Pons (tissue), 1 donor: ENCODE results near the gene EYA2.

Source experiments
- DNase-seq: peaks from one replicate; pipeline ENCODE4 v3.0.0-alpha.2; 2016; ENCODE audit warnings: low spot score

EYA2 gene

GRCh38 chr20:46979603-46980241, 85.1 kb downstream of the EYA2 start:
- DNase-seq: no peak

GRCh38 chr20:46981184-46981583, 86.5 kb downstream of the EYA2 start:
- no peak for DNase-seq

- no peak for DNase-seq
These were observed 88.8 kb downstream of the EYA2 start for GRCh38 chr20:46983466-46983865.

DNA sequence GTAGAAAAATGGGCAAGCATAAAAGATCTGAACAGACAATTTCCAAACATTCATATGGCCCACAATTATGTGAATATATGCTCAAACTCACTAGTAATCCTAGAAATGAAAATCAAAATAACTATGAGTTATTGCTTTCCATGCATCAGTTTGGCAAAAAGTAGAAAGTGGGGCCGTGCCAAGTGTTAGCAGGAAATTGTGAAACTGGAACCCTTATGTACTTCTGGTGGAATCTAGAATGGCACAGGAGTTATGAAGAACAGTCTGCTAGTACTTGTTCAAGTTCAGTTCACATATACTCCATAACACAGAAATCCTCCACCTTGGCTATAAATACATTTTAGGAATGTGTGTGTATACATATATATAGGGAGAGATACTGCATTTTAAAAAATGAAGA, 89.8 kb downstream of the EYA2 start:
- no peak for DNase-seq

DNA sequence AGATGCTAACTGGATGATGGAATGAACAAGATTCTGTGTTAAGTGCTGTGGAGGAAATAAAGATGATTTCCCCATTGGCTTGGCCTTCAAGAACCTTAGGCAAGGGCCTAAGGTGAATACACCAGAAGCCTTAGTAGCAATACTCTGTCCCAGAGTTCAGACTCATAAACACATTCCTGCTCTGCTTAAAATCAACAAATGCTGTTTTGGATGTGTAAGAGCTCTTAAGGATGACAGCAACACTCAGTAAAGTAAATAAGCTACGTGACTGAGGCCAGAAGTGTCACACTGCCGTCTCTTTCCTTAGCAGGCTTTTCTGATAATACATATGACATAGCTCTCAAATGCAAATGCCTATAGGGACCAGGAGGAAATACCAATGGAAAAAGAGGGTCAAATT, 90.6 kb downstream of the EYA2 start:
- no peak for DNase-seq

- no peak for DNase-seq
These were observed 91.0 kb downstream of the EYA2 start for GRCh38 chr20:46985671-46986070.

- DNase-seq: no peak
These were observed 92.4 kb downstream of the EYA2 start for GRCh38 chr20:46987001-46987400.

DNA sequence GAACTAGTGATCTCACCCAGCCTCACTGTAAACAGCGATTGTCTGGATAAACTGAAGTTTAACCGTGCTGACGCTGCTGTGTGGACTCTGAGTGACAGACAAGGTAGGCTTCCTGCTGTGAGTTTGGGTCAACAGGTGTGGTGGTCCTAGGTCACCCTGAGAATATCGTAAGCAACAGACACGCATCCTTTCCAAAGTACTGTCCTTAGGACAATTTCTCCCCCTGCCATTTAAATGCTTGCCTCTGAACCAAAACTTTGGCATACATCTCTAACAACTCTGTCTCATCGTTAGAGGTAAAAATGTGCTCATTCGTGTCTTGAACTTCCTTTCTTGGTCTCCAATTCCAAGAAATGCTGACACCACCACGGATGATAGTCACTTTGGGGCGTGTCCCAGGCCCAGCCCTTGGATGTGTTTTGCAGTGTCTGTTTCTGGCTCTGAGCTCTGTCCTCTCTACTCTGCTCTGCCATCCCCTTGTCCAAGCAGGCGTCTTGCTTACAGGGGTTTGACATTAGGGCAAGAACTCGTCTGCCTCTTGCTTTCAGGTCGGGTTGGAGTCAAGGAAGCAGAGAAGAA, 95.5 kb downstream of the EYA2 start:
- no peak for DNase-seq

DNA sequence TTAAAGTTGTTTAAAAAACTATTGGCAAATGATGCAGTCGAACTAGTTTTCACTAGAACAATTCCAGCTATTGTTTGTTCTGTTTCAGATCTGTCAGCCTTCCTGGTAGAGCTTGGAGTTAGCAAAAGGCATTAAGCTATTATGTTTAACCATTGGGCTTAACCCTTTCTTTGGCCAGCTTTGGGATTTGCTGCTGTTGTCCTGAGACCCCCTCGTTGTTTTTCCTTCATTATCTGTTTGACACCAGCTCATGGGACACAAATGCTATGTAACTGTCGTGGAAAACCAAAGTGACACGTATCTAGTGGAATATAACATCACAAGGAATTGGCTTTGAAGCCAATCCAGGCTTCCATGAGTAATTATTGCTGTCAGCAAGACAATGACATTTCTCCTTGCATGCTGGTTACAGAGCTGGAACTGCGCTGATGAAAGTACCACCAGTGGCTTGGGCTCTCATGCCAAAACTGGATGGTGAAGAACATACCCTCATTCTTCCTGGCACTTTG, 96.0 kb downstream of the EYA2 start:
- peak; percentile 40 for DNase-seq

- no peak for DNase-seq
These were observed 96.5 kb downstream of the EYA2 start for GRCh38 chr20:46991168-46991567.

DNA sequence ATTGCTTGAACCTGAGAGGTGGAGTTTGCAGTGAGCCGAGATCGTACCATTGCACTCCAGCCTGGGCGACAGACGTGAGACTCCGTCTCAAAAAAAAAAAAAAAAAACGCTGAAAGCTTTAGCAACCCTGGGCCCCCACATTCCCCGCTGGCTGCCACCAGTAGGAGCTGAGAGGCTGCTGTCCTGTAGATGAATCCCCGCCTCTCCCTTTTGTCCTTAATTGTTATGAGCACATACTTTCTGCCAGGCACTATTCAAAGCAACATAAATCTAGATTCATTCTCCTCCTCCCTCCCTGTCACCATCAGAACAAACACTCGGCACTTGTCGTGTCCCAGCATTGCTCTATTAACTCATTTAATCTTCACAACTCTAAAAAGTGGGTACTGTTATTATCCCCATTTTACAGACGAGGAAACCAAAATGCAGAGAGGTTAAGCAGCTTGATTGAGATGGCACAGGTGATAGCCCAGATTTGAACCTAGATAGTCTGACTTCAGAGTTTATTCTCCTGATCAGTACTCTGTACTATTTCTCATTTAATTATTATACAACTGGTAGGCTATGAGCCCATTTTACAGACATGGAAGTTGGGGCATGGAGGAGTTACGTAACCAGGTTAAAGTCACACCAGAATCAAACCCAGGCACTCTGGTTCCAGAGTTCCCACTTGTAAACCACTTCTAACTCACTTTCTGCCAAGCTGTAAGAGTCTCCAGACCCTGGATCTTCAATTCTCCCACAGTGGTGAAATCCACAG, 97.4 kb downstream of the EYA2 start:
- DNase-seq: no peak

DNA sequence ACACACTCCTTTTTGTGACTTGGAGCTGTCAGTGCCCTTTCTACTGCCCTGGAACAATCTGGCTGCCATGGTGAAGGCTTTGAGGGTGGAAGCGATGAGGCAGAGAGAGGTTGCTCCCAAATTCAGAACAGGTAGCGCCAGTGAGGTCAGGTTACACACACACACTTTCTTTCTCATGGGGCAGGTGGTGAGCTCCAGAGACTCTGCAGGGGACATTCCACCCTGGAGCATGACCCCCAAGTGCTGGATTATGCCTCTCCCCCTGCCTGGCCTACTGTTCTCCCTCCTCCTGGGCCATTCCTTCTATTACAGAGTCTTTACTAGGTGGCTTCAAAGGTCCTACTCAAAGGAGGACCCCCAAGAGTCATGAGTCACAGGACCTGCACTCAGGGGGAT, 98.0 kb downstream of the EYA2 start:
- no peak for DNase-seq

GRCh38 chr20:46993465-46994095, 98.9 kb downstream of the EYA2 start:
- no peak for DNase-seq

DNA sequence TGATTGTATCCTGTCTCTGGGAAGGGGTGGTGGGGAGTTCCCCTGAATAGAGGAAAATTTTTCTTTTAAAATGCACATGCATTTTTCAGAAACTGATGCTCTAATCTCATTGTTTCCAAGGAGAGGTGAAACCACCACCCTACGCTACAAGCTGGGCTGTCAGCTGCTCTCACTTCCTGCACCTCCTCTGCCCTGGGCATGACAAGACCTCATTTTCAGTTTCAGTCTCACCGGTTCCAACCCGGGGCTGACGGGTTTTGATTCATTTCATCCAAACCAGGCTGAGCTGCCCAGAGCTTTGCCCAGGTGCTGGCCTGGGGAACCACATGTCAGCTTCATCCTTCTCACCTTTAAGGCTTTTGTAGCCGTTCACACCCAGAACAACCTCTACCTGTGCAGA, 99.7 kb downstream of the EYA2 start:
- DNase-seq: no peak

DNA sequence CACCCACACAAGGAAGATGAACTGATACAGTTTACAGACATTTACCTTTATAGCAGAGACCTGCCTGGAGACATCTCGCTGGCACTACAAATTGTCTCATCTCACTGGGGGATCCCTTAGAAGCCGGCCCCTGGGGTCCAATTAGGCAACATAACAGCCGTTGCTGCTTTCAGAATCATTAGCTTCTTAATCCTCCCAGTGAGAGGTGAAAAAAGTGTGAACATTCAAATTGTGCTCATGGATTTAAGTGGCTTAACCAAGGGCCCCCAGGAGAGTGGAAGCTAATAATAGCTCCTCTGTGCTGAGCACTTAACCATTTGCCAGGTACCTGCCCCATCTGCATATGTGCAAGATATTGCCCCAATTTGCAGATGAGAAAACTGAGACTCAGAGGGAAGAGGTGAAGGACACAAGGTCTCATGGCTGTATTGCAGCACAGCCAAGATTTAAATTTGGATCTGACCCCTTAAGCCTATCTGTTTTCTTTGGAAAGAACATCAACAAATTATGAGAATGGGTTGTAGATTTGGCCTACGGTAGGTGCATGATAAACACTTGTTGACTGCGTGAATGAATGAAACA, 101.0 kb downstream of the EYA2 start:
- no peak for DNase-seq

- no peak for DNase-seq
These were observed 102.5 kb downstream of the EYA2 start for GRCh38 chr20:46997187-46997586.

- DNase-seq: no peak
These were observed 104.0 kb downstream of the EYA2 start for GRCh38 chr20:46998477-46999240.

GRCh38 chr20:46999801-47000465, 105.3 kb downstream of the EYA2 start:
- no peak for DNase-seq

DNA sequence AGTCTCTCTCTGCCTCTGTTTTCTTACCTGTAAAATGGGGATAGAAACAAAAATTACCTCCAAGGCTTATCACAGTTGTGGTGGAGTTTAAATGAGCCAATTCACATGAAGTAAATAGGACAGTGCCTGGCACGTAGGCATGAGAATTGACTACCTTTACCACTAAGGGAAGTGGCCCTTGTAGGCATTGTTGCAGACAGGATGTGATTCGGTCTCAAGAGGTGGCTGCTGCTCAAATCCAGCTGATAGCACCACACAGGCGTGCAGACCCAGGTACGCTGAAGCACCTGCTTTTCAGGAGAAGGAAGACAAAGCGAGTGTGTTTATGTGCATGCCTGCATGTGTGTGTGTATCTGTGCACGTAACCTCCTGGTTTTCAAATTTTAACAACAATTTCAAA, 108.6 kb downstream of the EYA2 start:
- no peak for DNase-seq

DNA sequence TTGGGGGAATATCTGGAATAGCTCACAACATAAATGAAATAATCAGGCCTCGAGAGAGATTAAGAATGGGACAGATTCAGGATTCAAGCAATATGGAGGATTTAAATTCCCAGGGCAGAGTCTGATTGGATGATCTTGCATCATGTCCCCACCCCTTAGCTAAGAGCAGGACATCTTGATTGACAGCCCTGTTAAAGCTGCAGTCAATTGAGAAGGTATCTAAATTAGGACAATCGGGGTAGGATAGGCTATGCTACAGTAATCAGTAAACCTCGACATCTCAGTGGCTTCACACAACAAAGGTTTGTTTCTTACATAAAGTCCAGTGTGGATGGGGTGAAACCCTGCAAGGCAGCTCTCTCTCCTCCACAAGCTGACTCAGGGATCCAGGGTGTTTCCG, 109.5 kb downstream of the EYA2 start:
- DNase-seq: no peak
